MV-4-11 (cell line): Measurements from ENCODE around the gene ATP6V1B1.

Experiments used
- DNase-seq: peaks from one replicate; lab custom pipeline; 2025; lab: John Stamatoyannopoulos, UW

Gene ATP6V1B1

GRCh38 chr2:70967189-70967588 is 31.5 kb downstream of the ATP6V1B1 start:
- DNase-seq = no peak

DNA sequence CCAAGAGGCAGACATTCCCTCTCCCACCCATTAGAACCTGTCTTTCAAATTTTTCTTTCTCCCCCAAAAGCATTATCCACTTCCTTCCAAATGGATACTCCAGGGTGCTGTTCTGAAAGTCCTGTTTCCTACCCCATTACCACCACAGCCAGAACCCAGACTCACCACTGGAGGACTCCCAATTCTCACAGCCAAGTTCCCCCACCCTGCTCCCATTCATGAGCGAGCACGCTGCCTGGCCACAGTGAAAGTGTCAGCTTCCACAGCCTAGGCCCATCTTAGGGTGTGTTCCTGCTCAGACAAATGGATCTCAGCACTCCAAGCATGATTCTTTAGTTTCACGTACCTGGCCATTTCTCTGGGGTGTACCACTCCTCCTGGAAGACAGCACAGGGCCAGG is 38.9 kb downstream of the ATP6V1B1 start:
- DNase-seq = no peak

GRCh38 chr2:70975237-70975636 is 39.5 kb downstream of the ATP6V1B1 start:
- DNase-seq = no peak

- DNase-seq = peak; percentile 30
Measured at GRCh38 chr2:70977605-70978205, 42.0 kb downstream of the ATP6V1B1 start.

- no peak for DNase-seq
Measured at GRCh38 chr2:70978341-70979179, 42.9 kb downstream of the ATP6V1B1 start, which contains the start of gene ANKRD53. Gene ANKRD53 (plus strand): TSS chr2:70978630. CDS start chr2:70978646, 16 bp downstream.

- DNase-seq = no peak
Measured at GRCh38 chr2:70979180-70979488, 43.4 kb downstream of the ATP6V1B1 start.

GRCh38 chr2:70979626-70980025 is 43.9 kb downstream of the ATP6V1B1 start:
- DNase-seq = no peak

DNA sequence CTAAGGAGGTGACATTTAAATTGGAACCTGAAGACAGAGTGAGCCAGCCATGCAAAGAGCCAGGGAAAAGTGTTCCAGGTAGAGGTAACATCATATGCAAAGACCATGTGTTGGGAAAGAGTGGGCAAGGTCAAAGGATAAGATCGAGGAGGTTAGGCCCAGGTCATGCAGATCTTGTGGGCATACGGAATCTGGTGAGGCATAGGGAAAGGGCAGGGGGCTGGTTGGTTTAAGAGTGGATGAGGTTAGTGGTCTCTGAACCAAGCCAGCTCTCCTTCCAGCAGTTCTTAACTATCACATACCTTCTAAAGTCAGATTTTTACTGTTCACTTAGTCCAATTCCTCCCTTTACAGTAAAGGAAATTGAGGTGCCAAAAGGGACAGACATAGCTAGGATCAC is 45.7 kb downstream of the ATP6V1B1 start:
- no peak for DNase-seq

- DNase-seq = no peak
Measured at GRCh38 chr2:70981866-70982810, 46.4 kb downstream of the ATP6V1B1 start.

DNA sequence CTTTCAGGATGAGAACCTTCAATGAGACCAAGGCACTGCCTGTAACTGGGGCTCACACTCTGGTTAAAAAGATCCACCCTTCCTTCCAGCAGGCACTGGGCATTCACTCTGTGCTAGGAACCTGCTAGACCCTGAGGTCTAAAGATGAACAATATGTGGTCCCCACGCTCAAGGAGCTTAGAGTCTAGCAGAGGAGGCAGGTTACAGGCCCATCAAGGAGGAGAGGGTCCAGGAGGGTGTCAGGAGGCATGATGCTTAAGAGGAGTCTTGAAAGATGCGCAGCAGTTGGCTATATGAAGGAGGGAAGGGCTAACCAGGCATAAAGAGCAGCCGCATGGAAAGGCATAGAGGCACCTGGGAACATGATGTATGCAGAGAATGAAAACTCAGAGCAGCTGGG is 47.3 kb downstream of the ATP6V1B1 start:
- DNase-seq = no peak

GRCh38 chr2:70983506-70984227 is 48.0 kb downstream of the ATP6V1B1 start:
- no peak for DNase-seq

DNA sequence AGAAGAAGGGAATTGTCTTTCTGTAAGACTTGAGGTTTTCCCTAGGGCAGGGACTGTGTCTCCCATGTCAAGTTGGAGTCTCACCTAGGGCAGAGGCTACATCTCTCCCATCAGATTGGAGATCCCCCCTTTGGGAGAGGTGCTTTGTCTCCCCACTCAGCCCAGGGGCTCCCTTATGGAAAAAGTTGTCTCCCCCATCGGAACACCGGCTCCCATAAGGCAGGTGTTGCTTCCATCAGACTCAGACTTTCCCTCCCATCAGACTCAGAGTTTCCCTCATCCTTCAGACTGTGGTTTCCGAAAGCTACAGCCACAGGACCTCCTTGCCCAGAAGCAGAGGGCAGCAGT is 48.5 kb downstream of the ATP6V1B1 start:
- DNase-seq = no peak

GRCh38 chr2:70984576-70985282 is 49.0 kb downstream of the ATP6V1B1 start:
- DNase-seq = peak; percentile 38

DNA sequence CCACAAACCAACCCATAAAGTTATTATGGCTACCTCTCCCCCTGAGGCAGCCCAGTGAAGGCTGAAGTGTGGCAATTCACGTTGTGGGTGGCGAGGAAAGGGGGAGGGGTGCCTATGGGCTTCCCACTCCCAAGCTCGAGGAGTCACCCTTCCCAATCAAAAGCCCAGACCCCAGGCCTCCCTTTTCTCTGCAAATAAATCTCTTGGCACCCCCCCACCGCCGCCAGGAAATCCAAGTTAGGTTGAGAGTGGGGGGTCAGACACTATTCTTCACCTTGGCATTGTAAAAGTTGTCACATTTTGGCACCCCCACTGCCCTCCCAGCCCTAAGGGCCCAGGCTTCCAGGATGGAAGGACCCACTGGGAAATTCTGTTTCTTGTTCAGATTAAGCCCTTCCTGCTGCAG is 49.6 kb downstream of the ATP6V1B1 start:
- DNase-seq = no peak

- no peak for DNase-seq
Measured at GRCh38 chr2:70985956-70986355, 50.3 kb downstream of the ATP6V1B1 start.

- no peak for DNase-seq
Measured at GRCh38 chr2:70986499-70987189, 50.9 kb downstream of the ATP6V1B1 start.

DNA sequence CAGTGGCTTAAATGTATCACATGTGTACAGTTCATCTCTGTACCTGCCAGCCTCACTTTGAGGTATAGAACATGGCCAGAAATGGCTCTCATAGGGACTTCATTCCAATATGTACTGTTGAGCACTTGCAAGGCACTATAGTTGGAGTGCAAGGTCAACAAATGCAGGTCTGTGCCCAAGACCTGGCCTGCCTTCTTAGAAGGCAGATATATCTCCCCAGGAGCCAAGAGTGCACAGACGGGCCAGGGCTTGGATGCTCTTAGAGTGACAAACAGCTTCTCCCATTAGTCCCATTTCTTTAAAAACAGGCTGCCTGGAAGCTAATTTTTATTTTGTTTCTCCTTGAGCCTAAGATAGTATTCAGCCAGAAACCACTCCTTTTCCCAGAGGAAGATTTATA is 51.7 kb downstream of the ATP6V1B1 start:
- DNase-seq = no peak

- no peak for DNase-seq
Measured at GRCh38 chr2:70988151-70988550, 52.5 kb downstream of the ATP6V1B1 start.

DNA sequence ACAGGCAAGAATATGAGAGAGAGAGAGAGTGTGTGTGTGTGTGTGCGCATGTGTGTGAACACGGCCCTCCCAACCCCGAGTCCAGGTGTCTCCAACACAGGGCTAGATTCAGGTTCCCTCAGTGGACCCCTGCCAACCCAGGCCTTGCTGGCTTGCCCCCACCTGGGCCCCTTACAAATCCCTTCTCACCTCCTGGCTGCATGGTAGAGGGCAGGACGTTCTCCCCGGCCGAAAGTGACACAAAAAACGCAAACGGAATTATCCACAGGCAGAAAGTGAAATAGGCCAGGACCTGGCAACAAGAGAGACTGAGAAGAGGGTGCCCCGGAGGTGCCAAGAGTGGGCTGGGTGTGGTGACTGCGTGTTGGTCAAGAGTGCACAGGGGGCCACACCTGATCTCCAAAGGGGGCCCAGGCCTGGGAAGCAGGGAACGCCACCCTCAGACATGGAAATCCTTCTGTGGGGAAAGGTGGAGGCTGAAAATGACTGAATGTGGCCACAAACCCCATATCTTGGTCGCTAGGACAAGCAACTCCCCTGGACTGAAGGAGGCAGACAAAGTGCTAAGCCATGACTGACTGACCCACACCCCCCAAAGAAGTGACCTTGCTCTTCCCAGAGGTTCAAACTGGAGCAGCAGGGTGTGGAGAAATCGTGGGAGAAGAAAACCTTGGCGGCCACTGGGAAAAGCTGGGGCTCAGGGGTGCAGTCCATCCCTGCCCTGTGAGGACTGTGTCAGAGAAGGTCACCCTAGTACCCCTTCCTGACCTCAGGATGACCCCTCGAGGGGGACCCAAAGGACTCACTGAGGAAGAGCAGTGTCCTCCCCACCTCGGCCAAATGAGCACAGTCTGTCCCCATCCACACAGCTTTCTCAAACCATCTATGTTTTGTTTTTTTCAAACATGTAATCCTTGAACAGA is 53.3 kb downstream of the ATP6V1B1 start:
- DNase-seq = no peak

DNA sequence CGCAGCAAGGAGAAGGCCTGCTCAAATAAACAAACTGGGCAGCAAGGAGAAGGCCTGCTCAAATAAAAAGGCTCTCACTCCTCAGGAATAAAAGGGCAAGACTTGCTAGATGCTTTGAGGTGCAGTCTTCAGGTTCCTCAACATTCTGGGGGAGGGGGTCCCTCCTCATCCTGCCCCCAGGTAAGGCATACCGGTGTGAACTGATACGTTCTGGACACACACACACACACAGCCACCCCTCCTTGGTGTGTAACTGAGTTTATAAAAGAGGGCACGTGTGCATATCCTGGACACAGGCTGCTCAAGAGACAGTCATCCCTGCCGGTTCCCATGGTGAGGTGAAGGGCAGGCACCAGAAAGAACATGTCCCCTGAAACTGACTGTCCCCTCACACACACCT is 54.5 kb downstream of the ATP6V1B1 start:
- DNase-seq = no peak
